A549 (cell line): ENCODE measurements around the gene CEP63.

Experiments used
- CTCF ChIP-seq: fragments of >200 bp; sonication (Bioruptor Twin); formaldehyde crosslinking; IDR thresholded peaks from 3 replicates; pipeline ENCODE4 v1.5.1; 2016
- EHMT2 ChIP-seq: fragments of 200-600 bp; sonication (generic); IDR thresholded peaks from 2 replicates; pipeline ENCODE4 v1.6.1; 2016; ENCODE audit warnings: antibody characterized with exemption, low read depth, mild to moderate bottlenecking, moderate library complexity
- PHF8 ChIP-seq: fragments of 200-600 bp; sonication (generic); IDR thresholded peaks from 2 replicates; pipeline ENCODE4 v1.6.1; 2016; ENCODE audit warnings: low read depth, mild to moderate bottlenecking, antibody characterized with exemption, moderate library complexity, borderline replicate concordance
- POLR2A ChIP-seq: IDR thresholded peaks from 2 replicates; pipeline ENCODE4 v1.6.1; 2012; ENCODE audit warnings: mild to moderate bottlenecking, low read length
- REST ChIP-seq: fragments of 200-600 bp; sonication (generic); IDR thresholded peaks from 2 replicates; pipeline ENCODE4 v1.6.1; 2016; ENCODE audit warnings: antibody characterized with exemption, mild to moderate bottlenecking, moderate library complexity
- ZNF302 ChIP-seq: fragments of 250-450 bp; sonication (Bioruptor Pico); IDR thresholded peaks from 2 replicates; pipeline ENCODE4 v1.9.0; 2021; ENCODE audit warnings: inconsistent platforms, mild to moderate bottlenecking, moderate library complexity
- TF ChIP-seq, protein P1 (sequence below): fragments of >200 bp; sonication (Bioruptor Twin); formaldehyde crosslinking; IDR thresholded peaks from 3 replicates; pipeline ENCODE4 v1.6.1; 2016

GRCh38 chr3:134618478-134619300 is 132.8 kb downstream of the CEP63 start:
- no peak for TF ChIP-seq EHMT2
- no peak for TF ChIP-seq PHF8
- no peak for TF ChIP-seq REST
- no peak for TF ChIP-seq CTCF
- TF ChIP-seq, protein P1, sequence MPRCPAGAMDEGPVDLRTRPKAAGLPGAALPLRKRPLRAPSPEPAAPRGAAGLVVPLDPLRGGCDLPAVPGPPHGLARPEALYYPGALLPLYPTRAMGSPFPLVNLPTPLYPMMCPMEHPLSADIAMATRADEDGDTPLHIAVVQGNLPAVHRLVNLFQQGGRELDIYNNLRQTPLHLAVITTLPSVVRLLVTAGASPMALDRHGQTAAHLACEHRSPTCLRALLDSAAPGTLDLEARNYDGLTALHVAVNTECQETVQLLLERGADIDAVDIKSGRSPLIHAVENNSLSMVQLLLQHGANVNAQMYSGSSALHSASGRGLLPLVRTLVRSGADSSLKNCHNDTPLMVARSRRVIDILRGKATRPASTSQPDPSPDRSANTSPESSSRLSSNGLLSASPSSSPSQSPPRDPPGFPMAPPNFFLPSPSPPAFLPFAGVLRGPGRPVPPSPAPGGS = no peak
- TF ChIP-seq POLR2A = no peak
- no peak for TF ChIP-seq ZNF302 (CRISPR knock-in tag)
